ENCODE measurements around the gene SLX4. TPM values are rescaled to one million over a fixed set of nuclear protein-coding genes. Genes with fewer than 3 reads are reported as not detected.

Gene SLX4
- total RNA-seq, 1 donor from 2014 or later: 9.3 TPM

DNA sequence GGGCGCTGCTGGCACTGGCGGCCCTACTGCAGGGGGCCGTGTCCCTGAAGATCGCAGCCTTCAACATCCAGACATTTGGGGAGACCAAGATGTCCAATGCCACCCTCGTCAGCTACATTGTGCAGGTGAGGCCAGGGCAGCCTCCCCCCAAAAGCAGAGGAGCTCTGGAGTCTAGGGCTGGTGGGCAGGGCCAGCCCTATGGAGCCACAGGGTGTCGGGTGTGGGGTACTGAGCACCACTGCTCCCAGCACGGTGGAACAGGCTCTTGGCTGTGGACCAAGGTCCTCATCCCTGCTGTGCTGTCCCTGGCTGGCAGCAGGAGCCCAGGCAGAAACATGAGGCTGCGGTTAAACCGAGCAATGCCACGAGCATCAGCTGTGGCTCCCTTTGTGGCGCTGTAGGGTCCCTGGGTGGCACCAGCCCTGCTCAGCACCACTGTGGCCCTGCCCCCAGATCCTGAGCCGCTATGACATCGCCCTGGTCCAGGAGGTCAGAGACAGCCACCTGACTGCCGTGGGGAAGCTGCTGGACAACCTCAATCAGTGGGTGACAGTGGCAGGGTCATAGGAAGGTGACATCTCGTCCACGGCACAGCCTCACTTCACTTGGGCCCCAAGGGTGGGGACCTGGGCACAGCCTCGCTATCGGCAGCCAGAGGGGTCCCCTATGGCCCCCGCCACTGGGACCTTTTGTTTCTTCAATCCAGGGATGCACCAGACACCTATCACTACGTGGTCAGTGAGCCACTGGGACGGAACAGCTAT, 44.2 kb upstream of the SLX4 start:
- DNase-seq (ENCODE audit: low spot score): peak; percentile 68
- H3K4me3 Mint-ChIP-seq (ENCODE audit: unreplicated experiment): no peak overlapping the region

DNA sequence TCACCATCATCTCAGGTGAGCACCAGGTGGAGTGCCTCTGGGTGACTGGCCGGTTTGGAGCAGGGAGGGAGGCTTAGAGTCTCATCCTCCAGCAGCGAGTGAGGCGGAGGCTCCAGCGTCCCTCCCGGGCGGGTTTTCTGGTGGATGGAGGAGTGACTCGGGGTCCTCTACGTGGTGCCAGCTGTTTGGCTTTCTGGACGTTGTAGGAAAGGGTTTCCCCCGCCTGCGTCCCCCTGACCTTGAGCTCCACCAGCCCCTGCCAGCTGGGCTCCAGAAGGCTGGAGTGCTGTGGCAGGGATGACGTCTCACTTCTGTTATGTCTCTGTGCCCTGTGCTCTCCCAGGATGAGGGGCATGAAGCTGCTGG, 43.6 kb upstream of the SLX4 start:
- H3K4me1 Mint-ChIP-seq (ENCODE audit: low read depth): peaks cover 7% of the 10 kb centered on the region
- peaks cover 18% of the 10 kb centered on the region for H3K36me3 Mint-ChIP-seq (ENCODE audit: low read depth)
- TF ChIP-seq, protein P1, sequence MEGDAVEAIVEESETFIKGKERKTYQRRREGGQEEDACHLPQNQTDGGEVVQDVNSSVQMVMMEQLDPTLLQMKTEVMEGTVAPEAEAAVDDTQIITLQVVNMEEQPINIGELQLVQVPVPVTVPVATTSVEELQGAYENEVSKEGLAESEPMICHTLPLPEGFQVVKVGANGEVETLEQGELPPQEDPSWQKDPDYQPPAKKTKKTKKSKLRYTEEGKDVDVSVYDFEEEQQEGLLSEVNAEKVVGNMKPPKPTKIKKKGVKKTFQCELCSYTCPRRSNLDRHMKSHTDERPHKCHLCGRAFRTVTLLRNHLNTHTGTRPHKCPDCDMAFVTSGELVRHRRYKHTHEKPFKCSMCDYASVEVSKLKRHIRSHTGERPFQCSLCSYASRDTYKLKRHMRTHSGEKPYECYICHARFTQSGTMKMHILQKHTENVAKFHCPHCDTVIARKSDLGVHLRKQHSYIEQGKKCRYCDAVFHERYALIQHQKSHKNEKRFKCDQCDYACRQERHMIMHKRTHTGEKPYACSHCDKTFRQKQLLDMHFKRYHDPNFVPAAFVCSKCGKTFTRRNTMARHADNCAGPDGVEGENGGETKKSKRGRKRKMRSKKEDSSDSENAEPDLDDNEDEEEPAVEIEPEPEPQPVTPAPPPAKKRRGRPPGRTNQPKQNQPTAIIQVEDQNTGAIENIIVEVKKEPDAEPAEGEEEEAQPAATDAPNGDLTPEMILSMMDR (IDR thresholded peaks at IDR 0.05): no peak
- peak; percentile 68 for DNase-seq (ENCODE audit: low spot score)
- no peaks in the 10 kb centered on the region for H3K9me3 Mint-ChIP-seq (ENCODE audit: low read depth)
- H3K27me3 Mint-ChIP-seq (ENCODE audit: low read depth): no peaks in the 10 kb centered on the region
- no peak overlapping the region for H3K27ac Mint-ChIP-seq (ENCODE audit: unreplicated experiment)
- H3K4me3 Mint-ChIP-seq (ENCODE audit: unreplicated experiment): no peak overlapping the region

More for the DNA sequence above, 44.2 kb upstream of the SLX4 start:
- H3K9me3 Mint-ChIP-seq (ENCODE audit: low read depth): no peaks in the 10 kb centered on the region
- TF ChIP-seq, protein P1 (IDR thresholded peaks at IDR 0.05): no peak
- H3K27me3 Mint-ChIP-seq (ENCODE audit: low read depth): no peaks in the 10 kb centered on the region
- H3K36me3 Mint-ChIP-seq (ENCODE audit: low read depth): peaks cover 18% of the 10 kb centered on the region
- H3K4me1 Mint-ChIP-seq (ENCODE audit: low read depth): peaks cover 7% of the 10 kb centered on the region
- H3K27ac Mint-ChIP-seq (ENCODE audit: unreplicated experiment): peak overlapping the region; percentile 32

DNA sequence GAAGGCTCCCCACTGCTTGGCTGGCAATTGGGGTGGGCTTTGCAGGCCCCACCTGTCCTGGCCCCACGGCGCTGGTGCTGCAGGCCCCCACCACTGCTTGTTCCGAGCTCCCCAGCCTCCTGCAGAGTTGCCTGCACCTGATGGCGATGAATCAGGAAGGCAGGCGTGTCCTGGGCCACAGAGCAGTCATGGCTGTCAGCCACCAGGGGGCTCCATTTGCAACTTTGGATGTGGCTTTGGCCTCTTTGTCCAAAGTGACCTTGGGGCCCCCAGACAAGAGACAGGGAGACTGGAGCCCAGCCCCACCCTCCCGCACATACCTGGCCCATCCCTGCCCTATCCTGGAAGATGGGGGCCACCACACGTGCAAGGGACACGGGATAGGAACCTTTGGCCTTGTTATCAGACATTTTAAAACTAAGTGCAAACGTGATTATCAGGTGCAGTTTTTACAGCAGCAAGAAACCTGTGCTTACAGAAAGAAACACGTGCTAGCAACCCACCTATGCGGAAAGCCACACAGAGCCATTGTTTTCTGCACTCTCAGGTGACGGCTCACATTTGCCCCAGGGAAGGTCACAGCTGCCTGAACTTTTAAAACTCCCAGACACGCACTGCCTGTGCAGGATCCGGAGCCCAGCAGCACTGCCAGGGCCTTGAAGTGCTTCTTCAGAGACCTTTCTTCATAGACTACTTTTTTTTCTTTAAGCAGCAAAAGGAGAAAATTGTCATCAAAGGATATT, 43.0 kb upstream of the SLX4 start, which contains the start of gene DNASE1:
DNASE1 (plus strand) TSS at position 443 of the 743 bp plus-strand sequence. CDS start 683 bp downstream, outside the sequence.
- Mint-ChIP-seq H3K36me3 (ENCODE audit: low read depth) (peaks cover 18% of the 10 kb centered on the region), H3K9me3 (ENCODE audit: low read depth) (no peaks in the 10 kb centered on the region), H3K27me3 (ENCODE audit: low read depth) (no peaks in the 10 kb centered on the region), H3K4me3 (ENCODE audit: unreplicated experiment) (no peak within 1 kb of the TSS), H3K27ac (ENCODE audit: unreplicated experiment) (no peak within 1 kb of the TSS), H3K4me1 (ENCODE audit: low read depth) (peaks cover 5% of the 10 kb centered on the region)
- TF ChIP-seq, protein P1 (IDR thresholded peaks at IDR 0.05): peak; percentile 79
- DNase-seq (ENCODE audit: low spot score): peak; percentile 69

DNA sequence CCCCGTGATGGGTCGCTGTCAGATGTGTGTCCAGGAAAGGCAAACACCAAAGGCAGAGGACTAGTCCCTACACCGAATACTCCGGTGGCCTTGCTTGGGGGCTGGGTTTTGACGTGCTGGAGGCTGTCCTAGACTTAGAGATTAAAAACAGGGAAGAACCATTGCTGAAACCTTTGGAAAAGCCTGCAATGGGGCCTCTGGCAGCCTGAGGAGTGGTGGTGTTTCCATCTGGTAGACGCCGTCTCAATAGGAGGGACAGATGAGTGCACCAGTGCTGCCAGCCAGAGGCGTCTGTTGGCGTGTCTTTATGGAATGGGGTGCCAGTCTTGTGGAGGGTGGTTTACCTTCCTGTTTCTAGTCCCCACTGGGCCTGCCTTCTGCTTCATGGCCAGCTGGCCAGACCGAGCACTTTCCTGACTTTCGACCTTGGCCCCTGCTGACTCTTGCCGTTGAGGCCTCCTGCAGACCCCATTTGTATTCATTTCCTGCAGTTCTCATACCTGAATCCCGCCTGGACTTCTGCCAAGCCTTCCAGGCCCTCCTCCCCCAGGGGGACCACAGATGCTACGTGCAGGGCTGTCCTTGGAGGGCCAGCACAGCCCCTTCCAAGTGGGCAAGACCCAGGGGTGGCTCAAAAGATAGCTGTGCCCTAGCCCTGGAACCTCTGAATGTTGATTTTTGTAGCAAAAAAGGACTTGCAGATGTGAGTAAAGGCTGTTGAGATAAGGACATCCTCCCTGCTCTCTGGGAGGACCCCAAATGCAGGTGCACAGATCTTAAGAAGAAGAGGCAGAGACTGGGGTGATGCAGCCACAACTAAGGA, 41.2 kb upstream of the SLX4 start:
- peak; percentile 68 for DNase-seq (ENCODE audit: low spot score)
- peaks cover 14% of the 10 kb centered on the region for H3K36me3 Mint-ChIP-seq (ENCODE audit: low read depth)

More for the DNA sequence above, 41.2 kb upstream of the SLX4 start:
- TF ChIP-seq, protein P1 (IDR thresholded peaks at IDR 0.05): no peak
- no peaks in the 10 kb centered on the region for H3K4me1 Mint-ChIP-seq (ENCODE audit: low read depth)
- no peak overlapping the region for H3K27ac Mint-ChIP-seq (ENCODE audit: unreplicated experiment)
- H3K4me3 Mint-ChIP-seq (ENCODE audit: unreplicated experiment): no peak overlapping the region
- no peaks in the 10 kb centered on the region for H3K27me3 Mint-ChIP-seq (ENCODE audit: low read depth)
- H3K9me3 Mint-ChIP-seq (ENCODE audit: low read depth): no peaks in the 10 kb centered on the region
